ENCODE measurements around the gene MUS81. TPM values are rescaled to one million over a fixed set of nuclear protein-coding genes. Genes with fewer than 3 reads are reported as not detected.

The MUS81 gene
- total and polyA plus RNA-seq, 2 of the 13 experiments (the other 11 are each of a cell fraction or from before 2014, with no cell fraction given), result 25.6 to 30.2 TPM

- TF ChIP-seq MATR3 (CRISPR knock-in tag; IDR thresholded peaks at IDR 0.05) (no peak), ZBTB40 (IDR thresholded peaks at IDR 0.05) (no peak), ZBTB40 (CRISPR knock-in tag; IDR thresholded peaks at IDR 0.05) (no peak), REST (IDR thresholded peaks at IDR 0.05; ENCODE audit: borderline replicate concordance in 1 of 2, low read depth in 1 of 2, low read length in 2 of 2) (no peak), E2F1 (CRISPR knock-in tag; IDR thresholded peaks at IDR 0.05) (0 out of 2 replicates have a peak, but pooled peaks have one; percentile 28), ZHX2 (IDR thresholded peaks at IDR 0.05; ENCODE audit: low read depth) (no peak), ZHX2 (CRISPR knock-in tag; IDR thresholded peaks at IDR 0.05; ENCODE audit: borderline replicate concordance) (no peak)
These were observed 42.2 kb upstream of the MUS81 start (continued) for GRCh38 chr11:65817835-65818680.

Data from HepG2 (cell line).